Heart left ventricle (tissue), 16 donors: ENCODE measurements around the gene FNBP1L. TPM values are rescaled to one million over a fixed set of nuclear protein-coding genes. Genes with fewer than 3 reads are reported as not detected.

Experiments
- ATAC-seq, 4 donors: fragments of 200-7000 bp; cut with Tn5 transposase; one replicate each; pipeline ENCODE4 v1.9.1; 2020 to 2022; ENCODE audit warnings: moderate library complexity in 4 of 4, mild to moderate bottlenecking in 3 of 4, moderate number of reproducible peaks in 1 of 4
- DNase-seq, 5 donors: peaks; one replicate each; pipeline ENCODE4 v3.0.0-alpha.2; 2020
- H3K27ac ChIP-seq, 12 donors: fragments of 200-600 bp; sonication (generic) in 4 of 12; one replicate each; pipeline versions ENCODE4 v1.5.0 to v1.8.0; 2016 to 2022; ENCODE audit warnings: mild to moderate bottlenecking in 2 of 12
- H3K27me3 ChIP-seq, 9 donors: fragments of 200-600 bp; sonication (generic) in 2 of 9; one replicate each; pipeline versions ENCODE4 v1.5.1 to v1.8.0; 2016 to 2022; ENCODE audit warnings: mild to moderate bottlenecking in 3 of 9
- H3K36me3 ChIP-seq, 9 donors: fragments of 200-600 bp; sonication (generic) in 2 of 9; one replicate each; pipeline versions ENCODE4 v1.5.0 to v1.8.0; 2018 to 2022; ENCODE audit warnings: mild to moderate bottlenecking in 2 of 9
- H3K4me1 ChIP-seq, 12 donors: fragments of 200-600 bp; sonication (generic) in 4 of 12; one replicate each; pipeline versions ENCODE4 v1.5.0 to v1.8.0; 2016 to 2022; ENCODE audit warnings: mild to moderate bottlenecking in 3 of 12
- H3K4me3 ChIP-seq, 12 donors: fragments of 200-600 bp; sonication (generic) in 4 of 12; one replicate each; pipeline versions ENCODE4 v1.5.0 to v1.8.0; 2017 to 2022; ENCODE audit warnings: mild to moderate bottlenecking in 9 of 12, moderate library complexity in 4 of 12
- H3K9me3 ChIP-seq, 12 donors: fragments of 200-600 bp; sonication (generic) in 4 of 12; one replicate each; pipeline versions ENCODE4 v1.5.0 to v1.8.0; 2016 to 2022; ENCODE audit warnings: mild to moderate bottlenecking in 1 of 12
- CTCF ChIP-seq, 12 donors: fragments of 200-600 bp; sonication (generic) in 4 of 12; IDR thresholded peaks; one replicate each; pipeline versions ENCODE4 v1.5.0 to v1.8.0; 2018 to 2022; ENCODE audit warnings: antibody characterized with exemption in 12 of 12, mild to moderate bottlenecking in 5 of 12
- POLR2A ChIP-seq, 2 donors: fragments of 450-650 bp; IDR thresholded peaks; one replicate each; pipeline ENCODE4 v1.6.1; 2017; ENCODE audit warnings: antibody characterized with exemption in 2 of 2, mild to moderate bottlenecking in 2 of 2, moderate library complexity in 2 of 2
- WGBS, 4 donors: extraction: QIAGEN DNeasy Blood & Tissue Kit in 2 of 4; methylation state at CpG; one replicate each; pipeline versions ENCODE4 v1.1.5 to v1.1.7; 2013 to 2018; 5-methylcytosine and 5-hydroxymethylcytosine counted together
- intact Hi-C, 10 donors: fragments of 100-400 bp; cut with DNase I; formaldehyde crosslinking; loops; one replicate each; pipeline versions ENCODE4 v1.11.1 to v1.14.2; 2022
- polyA plus RNA-seq, 2 donors: library from polyadenylated mRNA; stranded (reverse); fragments of 200-250 nt; gene quantifications; one replicate each; pipeline ENCODE4 v1.2.3, GENCODE V29; 2013
- total RNA-seq, 9 donors: library from RNA; depleted of rRNA in 2 of 9; stranded (reverse); fragments of >200 nt in 2 of 9; fragmentation: NEBNext Ultra II Directional in 3 of 9; extraction: Animal tissue kit (Norgen Biotek cat#: 25700) in 3 of 9; gene quantifications; one replicate each; pipeline versions ENCODE4 v1.1.0 to v1.2.4, GENCODE V29; 2016 to 2023
- donor health status: ischemic (EF 13 %, LVEDD 7.1; RV severe dilation, severe dysfunction).
- donor health status: healthy with polysubstance abuse.
- donor health status: DM: no; HTN: yes; CAD: no.
- donor health status: DM: no; HTN: no; CAD: no.
- donor health status: ischemic (EF 25% LVEDD 6.9; RV normal size, moderate dysfunction).
- donor health status: ischemic (EF 25% LVEDD 5.7; RV mildly dilated, moderate dysfunction).
- donor health status: healthy.
- donor health status: DM: yes; HTN: yes; CAD: no.
- donor health status: ischemic (EF 35%, LVEDD 5.7; RV mildly dilated, moderate dysfunction).
- donor health status: nonischemic (EF 11% LVEDD 7.7; RV severe dilation, severe dysfunction).
- donor health status: DM: yes; HTN: yes; CAD: no.
- donor health status: PGD.
- donor health status: ischemic (EF 29% LVEDD 5.4; RV normal size, mild dysfunction).
- donor health status: nonischemic (EF 23%, LVEDD 6.1; RV moderate dilation, normal function).

FNBP1L gene
- total and polyA plus RNA-seq, 11 donors, result 12.4 to 38.8 (median 23.4) TPM

DNA sequence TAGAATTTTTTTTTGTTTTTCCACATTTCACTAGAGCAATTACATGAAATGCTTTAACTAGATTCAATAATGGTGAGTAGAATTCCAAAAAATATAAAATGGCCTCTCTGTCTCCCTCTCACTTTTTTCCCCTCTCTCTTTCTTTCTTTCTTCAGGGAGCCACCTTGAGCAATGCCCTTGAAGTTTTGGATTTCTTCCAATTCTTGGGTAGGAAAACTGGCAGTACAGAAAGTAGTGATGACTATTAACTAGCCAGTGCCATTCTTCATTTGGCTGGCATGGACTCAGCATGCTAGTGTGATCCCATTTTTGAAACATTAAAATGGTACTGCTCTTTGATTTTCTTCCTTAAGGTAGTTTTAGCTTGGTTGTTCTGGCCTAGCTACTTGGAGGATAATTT lies 4.5 kb upstream of the FNBP1L start:
- Histone ChIP-seq H3K9me3 (no peaks in the 10 kb centered on the region), H3K27me3 (no peaks in the 10 kb centered on the region), H3K27ac (no peak overlapping the region), H3K36me3 (no peaks in the 10 kb centered on the region), H3K4me1 (peaks cover 0 to 10% (median 2%) of the 10 kb centered on the region in 12 donors), H3K4me3 (no peak overlapping the region)
- no peak for DNase-seq
- intact Hi-C loops, result loop anchor here in 4 of 10 donors (10.0 kb wide), 2 partner anchors 111 to 121 kb away; no protein-coding TSS in a partner anchor
- ATAC-seq, result no peak
- no peak for TF ChIP-seq CTCF (IDR thresholded peaks at IDR 0.05)
- no peak for TF ChIP-seq POLR2A (IDR thresholded peaks at IDR 0.05)

GRCh38 chr1:93446837-93447451 lies 974 bp upstream of the FNBP1L start:
- DNase-seq, result peak in 3 of 5 donors; percentile 32 to 47 (median 45)
- Histone ChIP-seq H3K9me3 (no peaks in the 10 kb centered on the region), H3K4me1 (peaks cover 0 to 30% (median 7%) of the 10 kb centered on the region in 12 donors), H3K27ac (peak overlapping the region in 11 of 12 donors; percentile 21 to 95 (median 90)), H3K27me3 (no peaks in the 10 kb centered on the region), H3K36me3 (no peaks in the 10 kb centered on the region), H3K4me3 (peak overlapping the region in 11 of 12 donors; percentile 70 to 100 (median 95))
- 34 to 40% (median 38%) methylated on average over 16 of the region's 16 CpGs for WGBS, 4 donors
- intact Hi-C loops, result loop anchor here in 8 of 10 donors (5.0 to 10.0 kb wide), 8 partner anchors 105 to 400 kb away; no protein-coding TSS in a partner anchor
- TF ChIP-seq CTCF (IDR thresholded peaks at IDR 0.05), result no peak
- TF ChIP-seq POLR2A (IDR thresholded peaks at IDR 0.05), result no peak
- peak; percentile 25 to 47 (median 33) for ATAC-seq

DNA sequence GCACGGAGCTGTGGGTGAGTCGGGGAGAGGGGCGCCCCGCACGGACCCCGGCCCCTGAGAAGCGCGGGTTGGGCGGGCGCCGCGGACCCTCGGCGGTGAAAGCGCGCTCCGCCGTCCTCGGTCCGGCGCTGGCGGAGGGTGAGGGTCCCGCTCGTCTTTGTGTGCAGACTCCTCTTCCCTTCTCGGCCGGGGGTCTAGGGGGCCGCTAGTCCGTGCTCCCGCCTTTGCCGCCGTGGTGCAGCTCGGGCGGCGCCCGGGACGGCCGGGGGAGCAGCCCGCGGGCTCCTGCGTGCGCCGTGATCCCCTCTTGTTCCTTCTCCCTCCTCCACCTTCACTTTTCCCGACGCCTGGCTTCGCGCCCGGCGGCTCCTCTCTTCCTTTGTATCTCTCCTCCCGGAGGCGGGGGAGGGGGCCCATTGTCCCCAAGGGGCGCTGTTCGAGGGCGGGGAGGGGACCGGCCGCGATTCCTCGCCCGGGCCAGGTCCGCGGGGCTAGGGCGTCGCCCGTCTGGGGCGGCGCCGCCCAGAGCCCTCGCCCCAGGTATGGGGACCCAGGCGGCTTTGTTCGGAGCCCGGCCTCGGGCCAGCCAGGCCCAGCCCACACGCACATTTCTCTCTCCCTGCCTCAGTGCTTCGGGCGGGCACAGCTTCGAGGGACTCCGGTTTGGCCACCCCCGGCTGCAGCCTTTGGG lies 519 bp downstream of the FNBP1L start:
- Histone ChIP-seq H3K4me3 (peak overlapping the region; percentile 70 to 100 (median 95)), H3K36me3 (no peaks in the 10 kb centered on the region), H3K4me1 (peaks cover 0 to 30% (median 13%) of the 10 kb centered on the region in 12 donors), H3K9me3 (no peaks in the 10 kb centered on the region), H3K27me3 (no peaks in the 10 kb centered on the region), H3K27ac (peak overlapping the region; percentile 54 to 95 (median 89))
- ATAC-seq (peak; percentile 48 to 66 (median 59)), DNase-seq (peak; percentile 64 to 84 (median 71))
- TF ChIP-seq POLR2A (IDR thresholded peaks at IDR 0.05) (no peak), CTCF (IDR thresholded peaks at IDR 0.05) (peak in 3 of 12 donors; percentile 9 to 26 (median 23))
- WGBS, 4 donors, result 0 to 1% (median 0%) methylated on average over 11 to 77 of the region's 77 CpGs
- intact Hi-C loops, result loop anchor here in 8 of 10 donors (1.0 to 10.0 kb wide), 9 partner anchors 104 to 399 kb away; partner anchors contain the start of gene BCAR3 (in 1 of the 8)
